GM18519 (cell line): ENCODE results near the gene IDI2.

Experiments used
- ATAC-seq: cut with Tn5 transposase; IDR thresholded peaks from one replicate; pipeline ENCODE4 v1.9.1; 2021; ENCODE audit warnings: mild to moderate bottlenecking, moderate library complexity; ENCODE audit not compliant: unreplicated experiment, low FRiP score

Gene IDI2

DNA sequence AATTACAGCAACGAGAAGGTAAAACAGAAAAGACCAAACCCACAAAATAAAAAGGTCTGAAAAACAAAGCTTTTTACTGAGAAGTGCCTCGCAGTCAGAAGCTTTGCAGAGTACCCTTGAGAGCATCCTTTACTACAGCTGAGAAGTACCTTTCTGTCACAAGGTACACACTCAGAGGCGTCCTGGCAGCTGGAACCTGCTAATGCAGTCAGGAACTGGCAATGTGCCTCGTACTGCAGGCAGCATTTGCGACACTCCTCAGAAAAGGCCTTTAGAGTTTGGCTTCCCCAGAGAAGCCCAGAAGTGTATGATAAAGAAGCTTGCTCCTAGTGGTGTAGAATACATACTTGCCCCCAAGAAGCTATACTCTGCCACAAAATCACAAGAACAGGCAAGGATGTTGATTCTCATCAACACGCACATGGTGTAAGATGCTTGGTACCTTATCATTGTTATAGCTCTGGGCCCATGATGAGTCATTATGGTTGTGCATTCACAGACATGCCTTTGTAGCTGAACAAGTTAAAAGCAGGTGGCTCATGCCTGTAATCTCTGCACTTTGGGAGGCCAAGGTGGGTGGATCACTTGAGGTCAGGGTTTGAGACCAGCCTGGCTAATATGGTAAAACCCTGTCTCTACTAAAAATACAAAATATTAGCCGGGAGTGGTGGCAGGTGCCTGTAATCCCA, 39.4 kb downstream of the IDI2 start:
- no peak for ATAC-seq

DNA sequence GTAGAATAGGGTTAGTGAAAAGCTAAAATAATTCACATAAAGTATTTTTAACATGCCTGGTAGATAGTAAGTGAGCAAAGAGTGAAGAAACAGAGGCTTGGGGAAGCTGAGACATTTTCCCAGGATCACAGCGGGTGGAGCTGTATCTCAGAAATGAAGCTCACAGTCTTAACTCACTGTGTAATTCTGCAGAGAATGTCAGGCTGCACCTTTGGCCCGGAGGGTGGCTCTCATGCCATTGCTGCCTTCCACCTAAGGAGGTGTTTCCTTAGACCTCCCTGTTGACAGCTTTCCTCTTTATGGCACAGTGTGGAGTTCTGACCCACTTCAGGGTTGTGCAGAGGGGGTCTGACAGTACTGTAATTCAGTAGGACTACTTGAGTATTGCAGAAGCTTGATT, 40.3 kb downstream of the IDI2 start:
- no peak for ATAC-seq

DNA sequence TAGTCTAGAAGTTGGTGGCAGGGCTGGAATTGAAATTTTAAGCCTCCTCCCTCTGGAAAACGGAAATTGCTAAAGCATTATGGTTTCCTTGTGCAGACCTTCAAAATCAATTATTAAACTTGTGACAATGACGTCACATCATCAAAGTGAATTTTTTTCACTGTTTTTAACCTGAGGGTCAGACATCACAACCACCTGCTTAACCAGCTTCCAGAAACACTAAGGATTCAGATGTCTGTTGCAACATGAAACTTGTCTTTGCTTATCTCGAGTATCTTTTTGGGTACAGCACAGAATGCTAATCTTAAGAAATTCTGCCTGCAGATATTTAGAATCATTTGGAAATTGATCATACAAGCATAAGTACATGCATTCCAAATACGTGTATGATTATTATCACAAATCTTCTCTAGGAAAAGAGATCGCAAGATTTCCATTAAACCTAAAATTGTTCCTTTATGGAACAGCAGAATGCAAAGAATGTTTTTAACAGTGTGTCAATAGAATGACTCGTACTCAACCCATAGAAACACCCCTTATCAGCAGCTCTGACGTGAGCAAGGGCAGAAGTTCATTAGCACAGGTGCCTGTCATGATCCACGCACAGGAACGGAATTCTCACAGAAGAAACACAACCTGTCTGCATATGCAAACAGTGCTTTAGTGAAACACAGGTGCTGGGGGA, 41.5 kb downstream of the IDI2 start:
- ATAC-seq = no peak

DNA sequence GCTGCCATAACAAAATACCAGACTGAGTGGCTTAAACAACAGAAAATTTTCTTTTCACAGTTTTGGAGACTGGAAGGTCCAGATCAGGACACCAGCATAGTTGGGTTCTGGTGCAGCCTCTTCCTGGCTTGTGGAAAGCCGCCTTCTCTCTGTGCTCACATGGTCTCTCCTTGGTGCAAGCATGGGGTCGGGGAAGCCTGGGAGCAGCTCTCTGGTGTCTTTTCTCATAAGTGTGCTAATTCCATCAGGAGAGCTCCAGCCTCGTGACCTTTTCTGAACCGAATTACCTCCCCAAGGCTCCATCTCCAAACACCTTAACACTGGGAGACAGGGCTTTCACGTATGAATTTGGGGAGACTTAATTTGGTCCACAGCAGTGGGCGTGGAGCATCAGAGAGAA, 42.3 kb downstream of the IDI2 start:
- ATAC-seq = no peak

DNA sequence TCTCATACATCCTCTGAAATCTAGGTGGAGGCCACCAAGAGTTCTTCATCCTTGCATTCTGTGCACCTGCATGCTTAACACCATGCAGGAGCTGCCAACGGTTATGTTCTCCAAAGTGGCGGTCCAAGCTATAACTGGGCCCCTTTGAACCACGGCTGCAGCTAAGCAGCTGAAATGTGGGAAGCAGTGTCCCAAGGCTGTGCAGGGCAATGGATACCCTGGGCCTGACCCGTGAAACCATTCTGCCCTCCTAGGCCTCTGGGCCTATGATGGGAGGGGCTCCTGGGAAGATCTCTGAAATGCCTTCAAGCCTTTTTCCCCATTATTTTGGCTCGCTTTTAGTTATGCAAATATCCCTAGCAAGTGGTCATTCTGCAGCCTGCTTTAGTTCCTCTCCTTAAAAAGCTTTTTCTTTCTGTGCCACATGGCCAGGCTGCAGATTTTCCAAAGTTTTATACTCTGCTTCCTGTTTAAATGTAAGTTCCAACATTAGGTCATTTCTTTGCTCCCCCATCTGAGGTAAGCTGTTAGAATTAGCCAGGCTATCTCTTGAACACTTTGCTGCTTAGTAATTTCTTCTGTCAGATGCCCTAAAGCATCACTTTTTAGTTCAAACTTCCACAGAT, 45.1 kb downstream of the IDI2 start:
- no peak for ATAC-seq

DNA sequence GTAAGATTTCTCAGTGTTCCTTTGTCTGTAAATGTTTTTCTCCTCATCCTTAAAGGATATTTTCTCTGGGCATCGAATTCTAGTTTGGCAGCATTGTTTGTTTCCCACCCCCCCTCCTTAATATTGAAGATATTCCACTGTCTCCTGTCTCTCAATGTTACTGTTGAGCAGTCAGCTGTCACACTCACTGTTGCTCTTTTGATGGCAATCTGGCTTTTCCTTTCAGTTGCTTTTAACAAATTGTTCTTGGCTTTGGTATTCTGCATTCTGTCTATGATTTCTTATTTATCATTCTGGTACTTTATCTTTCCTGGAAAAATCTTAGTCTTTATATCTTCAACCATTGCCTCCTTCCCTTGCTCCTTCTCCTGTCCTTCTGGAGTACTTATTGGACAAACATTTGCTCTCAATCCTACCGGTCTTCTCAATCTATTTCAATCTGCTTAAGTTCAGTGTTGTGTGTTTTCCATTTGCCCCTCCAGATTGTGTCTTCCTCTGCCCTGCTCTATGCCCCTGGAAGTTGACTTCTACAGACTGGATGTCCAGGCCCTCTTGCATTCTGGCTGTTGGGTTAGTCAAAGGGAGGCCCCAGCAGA, 46.7 kb downstream of the IDI2 start:
- no peak for ATAC-seq

DNA sequence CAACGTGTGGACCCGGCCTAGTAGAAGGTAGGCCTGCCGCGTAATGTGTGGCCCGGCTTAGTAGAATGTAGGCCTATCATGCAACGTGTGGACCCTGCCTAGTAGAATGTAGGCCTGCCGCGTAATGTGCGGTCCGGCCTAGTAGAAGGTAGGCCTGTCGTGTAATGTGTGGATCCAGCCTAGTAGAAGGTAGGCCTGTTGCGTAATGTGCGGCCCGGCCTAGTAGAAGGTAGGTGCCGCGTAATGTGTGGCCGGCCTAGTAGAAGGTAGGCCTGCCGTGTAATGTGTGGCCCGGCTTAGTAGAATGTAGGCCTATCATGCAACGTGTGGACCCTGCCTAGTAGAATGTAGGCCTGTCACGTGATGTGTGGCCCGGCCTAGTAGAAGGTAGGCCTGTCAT, 49.3 kb downstream of the IDI2 start:
- ATAC-seq = no peak

DNA sequence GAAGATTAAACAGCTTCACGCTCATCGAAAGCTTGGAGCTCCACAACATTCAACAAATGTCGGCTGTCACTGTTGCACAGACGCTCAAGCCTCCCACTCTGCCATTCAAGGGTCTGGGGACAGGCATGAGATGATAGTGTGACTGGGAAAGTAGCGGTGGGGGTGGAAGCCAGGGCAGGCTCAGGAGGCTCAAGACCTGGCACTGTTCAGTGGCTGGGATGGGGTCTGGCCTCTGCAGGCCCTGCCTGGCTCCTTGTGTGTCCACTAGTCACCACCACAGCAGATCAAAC, 50.9 kb downstream of the IDI2 start:
- ATAC-seq = no peak

DNA sequence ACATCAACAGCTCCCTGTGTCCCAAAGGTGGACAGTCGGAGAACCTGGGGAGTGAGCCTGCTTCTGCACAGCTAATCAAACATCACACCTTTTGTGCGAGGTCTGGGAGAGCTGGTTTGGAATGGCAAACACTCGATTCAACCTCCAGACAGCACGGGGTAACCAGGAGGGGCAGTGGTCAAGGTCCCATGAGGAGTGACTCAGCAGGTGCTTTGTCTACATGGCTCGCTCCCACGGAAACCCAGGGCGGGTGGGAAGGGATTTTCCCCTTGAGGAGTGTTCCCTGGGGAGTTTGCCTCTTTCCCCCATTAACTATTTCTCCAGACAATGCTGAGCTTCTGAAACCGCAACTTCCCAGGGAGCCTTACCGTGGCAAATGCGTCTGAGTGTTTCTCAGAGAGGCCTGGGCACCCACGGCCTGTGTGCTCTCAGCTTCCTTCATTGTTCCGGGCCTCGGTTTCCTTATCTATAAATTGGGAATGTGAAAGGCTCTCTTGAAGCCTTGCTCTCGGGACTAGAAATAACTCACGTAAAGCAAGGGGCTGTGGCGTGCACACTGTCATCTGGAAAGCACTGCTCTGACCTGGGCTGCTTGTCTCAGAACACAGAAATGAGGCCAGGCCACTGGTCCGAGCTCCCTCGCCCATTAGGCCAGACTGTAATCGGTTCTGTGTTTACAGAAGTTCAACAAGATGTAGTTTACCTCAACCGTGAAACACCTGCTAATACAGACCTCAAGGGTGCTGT, 51.4 kb downstream of the IDI2 start:
- ATAC-seq = no peak

DNA sequence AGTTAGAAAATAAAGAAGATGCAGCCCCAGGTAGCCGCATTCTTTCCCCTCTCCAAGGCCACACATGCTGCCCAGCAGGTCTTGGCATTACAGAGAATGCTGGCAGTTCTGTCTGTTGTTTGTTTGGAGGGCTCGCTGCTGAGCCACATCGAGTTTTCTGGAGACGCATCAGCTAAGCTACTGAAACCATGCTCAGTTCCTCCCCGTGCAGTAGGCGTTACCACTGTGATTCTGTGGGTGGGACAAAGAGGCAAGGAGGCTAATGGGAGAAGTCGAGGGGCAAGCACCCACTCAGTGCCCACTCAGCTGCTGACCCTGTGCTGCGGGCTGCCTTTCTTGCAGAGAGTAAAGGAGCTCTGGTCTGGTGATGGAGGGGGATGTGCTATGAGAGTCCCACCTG, 52.9 kb downstream of the IDI2 start:
- ATAC-seq = no peak

DNA sequence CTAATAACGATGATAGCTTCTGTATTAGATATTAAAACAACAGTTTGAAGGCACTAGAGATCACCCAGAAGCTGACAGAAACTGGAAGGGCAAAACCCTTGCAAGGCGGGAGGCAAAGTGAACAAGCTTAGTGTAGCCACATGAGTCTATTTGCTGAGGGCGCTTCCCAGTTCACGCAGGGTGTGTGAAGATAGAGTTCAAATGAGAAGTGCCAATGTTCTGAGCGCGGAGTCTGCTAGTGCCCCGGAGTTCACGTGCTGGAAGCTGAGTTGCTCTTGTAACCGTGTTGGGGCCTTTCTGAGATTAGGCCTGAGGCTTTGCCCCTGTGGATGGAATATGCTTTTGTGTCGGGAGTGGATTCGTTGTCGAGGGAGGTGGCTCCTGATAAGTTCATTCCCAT, 54.0 kb downstream of the IDI2 start:
- no peak for ATAC-seq

DNA sequence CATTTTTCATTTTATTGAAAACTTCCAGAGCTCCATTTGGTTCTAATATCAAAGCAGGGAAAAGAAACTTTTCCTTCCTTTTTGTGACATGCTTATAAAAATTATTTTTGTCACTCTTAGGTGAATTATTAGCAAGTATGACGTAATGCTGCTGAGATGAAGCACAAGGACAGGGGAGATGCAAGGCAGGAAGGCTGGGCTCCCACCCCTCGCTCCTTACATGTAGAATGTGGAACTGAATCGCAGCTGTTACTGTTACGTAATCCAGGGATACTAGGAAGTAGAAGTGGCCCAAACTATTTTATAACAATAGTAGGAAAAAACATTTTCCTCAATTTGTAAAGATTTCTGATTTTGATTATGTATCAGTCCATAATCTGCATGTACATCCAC, 54.5 kb downstream of the IDI2 start:
- ATAC-seq = no peak

DNA sequence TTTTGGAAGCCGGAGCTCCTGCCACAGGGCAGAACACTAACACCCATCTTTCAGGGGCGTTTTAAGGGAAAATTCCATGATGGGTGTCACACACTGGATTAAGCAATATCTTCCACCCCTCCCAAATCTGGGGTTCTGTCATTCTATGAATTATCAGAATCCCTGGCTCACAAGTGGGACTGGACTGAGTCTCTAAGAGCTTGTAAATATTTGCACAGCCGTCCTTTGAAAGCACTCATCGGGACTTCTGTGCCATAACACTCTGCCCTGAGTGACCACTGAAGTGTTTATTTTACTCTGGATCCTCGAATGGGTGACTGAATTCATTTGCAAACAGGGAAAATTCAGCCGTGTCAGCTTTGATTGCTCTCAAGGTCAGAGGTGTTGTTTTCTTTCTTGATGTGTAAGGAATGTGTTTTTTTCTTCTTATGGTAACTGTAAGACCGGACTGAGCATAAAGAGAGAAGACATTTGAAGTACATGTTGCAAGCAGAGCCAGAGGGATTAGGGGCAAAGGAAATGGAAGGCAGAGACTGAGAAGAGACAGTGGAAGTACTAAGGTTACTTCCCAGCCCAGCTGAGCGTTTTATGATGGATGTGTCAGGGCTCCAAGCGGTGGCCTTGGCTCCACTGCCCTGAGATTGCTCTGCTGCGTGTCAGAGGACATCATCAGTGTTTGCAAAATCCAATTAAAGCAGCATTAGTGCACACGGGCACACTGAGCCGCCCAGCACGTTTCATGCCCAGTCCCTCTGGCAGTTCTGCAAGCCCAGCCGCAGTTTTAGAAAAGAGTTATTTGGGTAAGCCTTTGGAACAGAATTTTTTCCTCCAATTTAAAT, 55.1 kb downstream of the IDI2 start:
- no peak for ATAC-seq

DNA sequence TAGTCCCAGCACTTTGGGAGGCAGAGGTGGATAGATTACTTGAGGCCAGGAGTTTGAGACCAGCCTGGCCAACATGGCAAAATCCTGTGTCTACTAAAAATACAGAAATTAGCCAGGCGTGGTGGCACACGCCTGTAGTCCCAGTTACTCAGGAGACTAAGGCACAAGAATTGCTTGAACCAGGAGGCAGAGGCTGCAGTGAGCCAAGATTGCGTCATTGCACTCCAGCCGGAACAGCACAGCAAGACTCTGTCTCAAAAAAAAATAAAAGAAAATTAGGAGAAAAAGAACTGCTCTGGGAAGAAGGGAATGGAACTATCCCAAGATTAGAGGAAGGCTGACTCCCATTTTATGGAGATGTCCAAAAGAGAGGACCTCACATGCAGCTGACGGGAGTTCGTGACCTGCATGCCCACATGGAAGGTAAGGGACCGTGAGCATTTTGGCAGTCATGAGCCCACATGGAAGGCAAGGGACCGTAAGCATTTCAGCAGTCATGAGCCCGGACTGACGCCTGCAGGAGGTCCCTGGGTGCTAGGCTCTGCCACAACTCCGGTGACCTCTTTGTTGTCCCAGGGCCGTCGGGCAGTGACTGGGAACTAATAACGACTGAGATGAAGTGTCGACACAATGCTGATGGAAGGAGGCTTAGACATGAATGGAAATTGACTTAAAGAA, 56.0 kb downstream of the IDI2 start:
- ATAC-seq = no peak
